AG04450 (cell line): ENCODE measurements around the gene GLT6D1. TPM values are rescaled to one million over a fixed set of nuclear protein-coding genes. Genes with fewer than 3 reads are reported as not detected.

Experiments used
- CTCF ChIA-PET: fragments of 300-600, 350-600 bp; formaldehyde crosslinking; extraction: SDS; loops from one replicate; lab custom pipeline; 2022; ENCODE audit warnings: antibody characterized with exemption, inconsistent platforms; lab: Charles Lee
- POLR2A ChIA-PET: fragments of 350-600 bp; formaldehyde crosslinking; extraction: SDS; loops from one replicate; lab custom pipeline; 2021; ENCODE audit warnings: antibody characterized with exemption, inconsistent platforms; lab: Yijun Ruan, JAX
- DNase-seq: peaks from one replicate; pipeline ENCODE4 v3.0.0-alpha.2; 2011; ENCODE audit warnings: low read depth, low spot score
- H3K27ac ChIP-seq: one replicate; pipeline ENCODE4 v1.5.1; 2012; ENCODE audit warnings: low read depth, low read length, control low read depth
- H3K27me3 ChIP-seq: one replicate; pipeline ENCODE4 v1.6.0; 2012; ENCODE audit warnings: low read length; ENCODE audit not compliant: control insufficient read depth, insufficient read depth
- H3K4me3 ChIP-seq: 2 replicates; pipeline ENCODE4 v1.5.1; 2011; ENCODE audit warnings: mild to moderate bottlenecking, low read depth, low read length, control low read depth
- H3K9me3 ChIP-seq: 2 replicates; pipeline ENCODE4 v1.5.1; 2012; ENCODE audit warnings: low read length; ENCODE audit not compliant: control insufficient read depth, insufficient read depth
- CTCF ChIP-seq: IDR thresholded peaks from 2 replicates; pipeline ENCODE4 v1.5.1; 2011; ENCODE audit warnings: low read depth, low read length, control low read depth, inconsistent platforms
- polyA minus RNA-seq: library from RNA; depleted of rRNA, polyadenylated mRNA; stranded (reverse); fragments of >200 nt; gene quantifications from 2 replicates; pipeline ENCODE4 v1.2.3, GENCODE V29; 2011; rRNA and poly(A)+ RNA removed
- polyA plus RNA-seq: library from polyadenylated mRNA; depleted of rRNA; stranded (reverse); fragments of >200 nt; gene quantifications from 2 replicates; pipeline ENCODE4 v1.2.3, GENCODE V29; 2011; rRNA removed

Gene GLT6D1
- polyA plus RNA-seq (not detected in 2 replicates), polyA minus RNA-seq (not detected in 2 replicates)

- Histone ChIP-seq H3K27me3 (no peaks in the 10 kb centered on the region), H3K4me3 (no peak within 1 kb of the TSS), H3K9me3 (no peaks in the 10 kb centered on the region; the same call in 1 of the 2 replicates), H3K27ac (no peak within 1 kb of the TSS)
- no peak for TF ChIP-seq CTCF
- CTCF ChIA-PET, result interaction anchor here (0.7 kb wide), 1 partner anchor 59 kb away, joined by 4 read pairs; no protein-coding TSS in a partner anchor
- POLR2A ChIA-PET, result no interaction called here
- DNase-seq, result no peak
Observed at GRCh38 chr9:135639196-135639595, at the start of gene GLT6D1. Gene GLT6D1 (minus strand): TSS chr9:135639540. CDS start chr9:135639187, 353 bp downstream.

- Histone ChIP-seq H3K9me3 (no peaks in the 10 kb centered on the region), H3K4me3 (no peak overlapping the region), H3K27me3 (peaks cover 6% of the 10 kb centered on the region), H3K27ac (no peak overlapping the region)
- TF ChIP-seq CTCF, result no peak
- DNase-seq, result no peak
- ChIA-PET POLR2A (no interaction called here), CTCF (no interaction called here)
Observed at GRCh38 chr9:135689011-135689410, 49.7 kb upstream of the GLT6D1 start.

GRCh38 chr9:135687216-135687615 lies 47.9 kb upstream of the GLT6D1 start:
- no peak for DNase-seq
- POLR2A ChIA-PET, result no interaction called here
- CTCF ChIA-PET, result no interaction called here
- Histone ChIP-seq H3K27me3 (peaks cover 4% of the 10 kb centered on the region), H3K4me3 (no peak overlapping the region), H3K27ac (no peak overlapping the region), H3K9me3 (no peaks in the 10 kb centered on the region)
- TF ChIP-seq CTCF, result no peak

GRCh38 chr9:135684691-135685090 lies 45.4 kb upstream of the GLT6D1 start:
- Histone ChIP-seq H3K9me3 (peaks cover 4% of the 10 kb centered on the region; the same call in 1 of the 2 replicates), H3K27ac (no peak overlapping the region), H3K27me3 (peaks cover 4% of the 10 kb centered on the region), H3K4me3 (no peak overlapping the region)
- no peak for TF ChIP-seq CTCF
- CTCF ChIA-PET, result no interaction called here
- no peak for DNase-seq
- POLR2A ChIA-PET, result no interaction called here

GRCh38 chr9:135683401-135684034 lies 44.2 kb upstream of the GLT6D1 start:
- Histone ChIP-seq H3K27ac (no peak overlapping the region), H3K27me3 (peaks cover 4% of the 10 kb centered on the region), H3K4me3 (no peak overlapping the region), H3K9me3 (peaks cover 4% of the 10 kb centered on the region; the same call in 1 of the 2 replicates)
- CTCF ChIA-PET, result no interaction called here
- no peak for DNase-seq
- POLR2A ChIA-PET, result no interaction called here
- no peak for TF ChIP-seq CTCF
